Stimulated activated CD4-positive, alpha-beta T cell treated with anti-CD3 and anti-CD28 coated beads, Interleukin-4, amount 100 ng/mL, for 1 hour (primary cell): ENCODE measurements around the gene LXN.
A peak's percentile ranks its signal among the peaks of the same experiment; 100 is the strongest.

Experiments
- DNase-seq: peaks from one replicate; pipeline ENCODE4 v3.0.0-alpha.2; 2020

Gene LXN

GRCh38 chr3:158666416-158666815 lies 6.0 kb downstream of the LXN start:
- no peak for DNase-seq

- no peak for DNase-seq
Measured at GRCh38 chr3:158663832-158664231, 8.6 kb downstream of the LXN start.

GRCh38 chr3:158663246-158663645 lies 9.2 kb downstream of the LXN start:
- DNase-seq: no peak

GRCh38 chr3:158660711-158661110 lies 11.7 kb downstream of the LXN start:
- no peak for DNase-seq

- DNase-seq: peak; percentile 33
Measured at GRCh38 chr3:158659454-158660237, 12.8 kb downstream of the LXN start.

GRCh38 chr3:158658889-158659288 lies 13.6 kb downstream of the LXN start:
- no peak for DNase-seq

GRCh38 chr3:158652463-158652862 lies 20.0 kb downstream of the LXN start:
- DNase-seq: no peak

- DNase-seq: no peak
Measured at GRCh38 chr3:158651192-158651591, 21.3 kb downstream of the LXN start.

- DNase-seq: no peak
Measured at GRCh38 chr3:158649791-158650190, 22.7 kb downstream of the LXN start.

- DNase-seq: peak; percentile 89
Measured at GRCh38 chr3:158644345-158644908, 28.0 kb downstream of the LXN start, which contains the start of gene GFM1. TSS of gene GFM1 (plus strand) at chr3:158644527. CDS start at chr3:158644635, 108 bp downstream.

GRCh38 chr3:158642474-158643210 lies 29.8 kb downstream of the LXN start:
- no peak for DNase-seq

- DNase-seq: no peak
Measured at GRCh38 chr3:158642005-158642404, 30.4 kb downstream of the LXN start.

GRCh38 chr3:158640646-158641045 lies 31.8 kb downstream of the LXN start:
- no peak for DNase-seq

GRCh38 chr3:158631981-158632380 lies 40.5 kb downstream of the LXN start:
- DNase-seq: no peak

- DNase-seq: no peak
Measured at GRCh38 chr3:158625881-158626280, 46.6 kb downstream of the LXN start.

GRCh38 chr3:158617982-158618875 lies 54.2 kb downstream of the LXN start:
- DNase-seq: no peak
